GM12801 (cell line): Measurements from ENCODE around the gene MC2R.

ENCODE experiments used
- TF ChIP-seq, protein P1 (sequence below): IDR thresholded peaks from one replicate; pipeline ENCODE4 v1.5.1; 2011; ENCODE audit warnings: control low read depth; ENCODE audit not compliant: insufficient read length; ENCODE audit errors: extremely low read depth

MC2R gene

DNA sequence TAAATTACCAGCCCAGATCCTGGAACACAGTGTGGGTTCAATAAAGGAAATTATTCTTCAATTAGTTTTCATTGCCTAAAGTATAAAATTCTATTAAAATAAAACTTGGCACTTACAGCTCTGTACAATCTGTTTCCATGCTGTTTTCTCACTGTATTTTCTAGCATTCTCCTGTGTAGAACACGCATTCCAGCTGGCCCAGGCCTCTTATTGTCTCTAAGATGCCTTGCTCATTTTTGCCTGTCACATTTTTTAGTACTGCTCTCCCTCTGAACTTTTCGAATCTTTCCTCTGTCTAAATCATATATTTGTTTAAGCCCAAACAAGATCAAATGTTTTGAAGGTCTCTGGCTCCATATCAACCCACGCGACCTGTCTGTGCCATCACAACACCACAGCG, 20.8 kb downstream of the MC2R start:
- TF ChIP-seq, protein P1, sequence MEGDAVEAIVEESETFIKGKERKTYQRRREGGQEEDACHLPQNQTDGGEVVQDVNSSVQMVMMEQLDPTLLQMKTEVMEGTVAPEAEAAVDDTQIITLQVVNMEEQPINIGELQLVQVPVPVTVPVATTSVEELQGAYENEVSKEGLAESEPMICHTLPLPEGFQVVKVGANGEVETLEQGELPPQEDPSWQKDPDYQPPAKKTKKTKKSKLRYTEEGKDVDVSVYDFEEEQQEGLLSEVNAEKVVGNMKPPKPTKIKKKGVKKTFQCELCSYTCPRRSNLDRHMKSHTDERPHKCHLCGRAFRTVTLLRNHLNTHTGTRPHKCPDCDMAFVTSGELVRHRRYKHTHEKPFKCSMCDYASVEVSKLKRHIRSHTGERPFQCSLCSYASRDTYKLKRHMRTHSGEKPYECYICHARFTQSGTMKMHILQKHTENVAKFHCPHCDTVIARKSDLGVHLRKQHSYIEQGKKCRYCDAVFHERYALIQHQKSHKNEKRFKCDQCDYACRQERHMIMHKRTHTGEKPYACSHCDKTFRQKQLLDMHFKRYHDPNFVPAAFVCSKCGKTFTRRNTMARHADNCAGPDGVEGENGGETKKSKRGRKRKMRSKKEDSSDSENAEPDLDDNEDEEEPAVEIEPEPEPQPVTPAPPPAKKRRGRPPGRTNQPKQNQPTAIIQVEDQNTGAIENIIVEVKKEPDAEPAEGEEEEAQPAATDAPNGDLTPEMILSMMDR = no peak

DNA sequence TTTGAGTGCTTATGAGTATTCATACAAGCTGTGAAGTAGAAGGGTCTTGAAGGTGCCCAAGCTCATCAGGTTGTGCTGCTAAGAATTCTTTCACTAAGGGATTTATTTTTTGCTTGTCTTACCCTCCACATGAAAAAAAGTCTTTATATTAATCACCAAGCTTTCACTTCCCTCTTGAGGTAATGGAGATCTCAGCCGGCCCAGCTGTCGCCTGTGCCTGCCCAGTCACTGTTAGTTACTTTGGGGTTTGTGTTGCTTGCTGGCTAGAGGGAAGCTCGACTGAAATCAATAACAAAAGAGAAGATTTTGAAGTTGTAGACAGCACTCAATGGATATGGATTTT, 21.9 kb downstream of the MC2R start:
- TF ChIP-seq, protein P1 = no peak

DNA sequence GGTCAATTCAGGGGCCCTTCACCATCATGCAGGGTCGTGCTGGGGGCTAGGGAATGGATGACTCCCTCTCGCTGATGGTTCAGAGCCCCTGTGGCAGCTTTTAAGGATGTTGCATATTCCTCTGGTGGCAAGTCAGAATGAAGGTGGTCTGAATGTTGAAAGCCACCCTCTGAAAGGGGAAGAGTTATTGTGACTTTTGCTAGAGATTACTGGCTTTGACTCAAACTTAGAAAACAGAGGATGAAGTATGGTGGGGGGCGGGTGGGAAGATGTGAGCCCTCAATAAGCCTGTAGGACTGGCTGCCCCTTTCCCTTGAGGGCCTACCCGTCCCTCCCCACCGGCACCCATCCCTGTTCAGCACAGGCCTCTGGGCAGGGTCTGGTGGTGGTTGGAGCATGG, 23.2 kb downstream of the MC2R start:
- TF ChIP-seq, protein P1 = no peak

DNA sequence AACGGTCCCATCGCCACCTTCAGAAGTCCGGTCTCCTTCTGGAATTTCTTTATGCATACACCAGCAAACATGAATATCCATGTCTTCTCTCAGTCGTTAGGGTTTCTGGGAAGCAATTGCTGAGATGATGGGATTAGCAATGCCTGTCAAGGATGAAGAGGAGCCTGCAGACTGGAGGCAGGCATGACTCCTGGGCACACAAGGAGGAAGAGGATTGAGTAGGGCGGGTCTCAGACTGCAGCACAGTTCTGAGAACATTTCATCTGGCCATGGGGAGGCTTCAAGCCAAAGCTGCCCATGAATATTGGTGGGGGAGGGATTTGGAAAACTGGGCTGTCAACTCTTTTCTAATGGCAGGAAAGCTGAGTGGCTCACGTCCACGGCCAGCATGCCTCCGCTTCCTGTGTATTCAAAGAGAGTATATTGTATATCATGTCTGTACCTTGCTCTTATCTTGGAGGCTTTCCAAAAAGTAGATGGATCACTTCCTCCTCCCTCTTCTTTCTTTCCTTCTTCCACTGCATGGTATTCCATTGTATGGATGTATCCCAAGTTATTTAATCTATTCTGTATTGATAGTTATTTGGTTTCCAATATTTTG, 24.5 kb downstream of the MC2R start:
- TF ChIP-seq, protein P1 = no peak

DNA sequence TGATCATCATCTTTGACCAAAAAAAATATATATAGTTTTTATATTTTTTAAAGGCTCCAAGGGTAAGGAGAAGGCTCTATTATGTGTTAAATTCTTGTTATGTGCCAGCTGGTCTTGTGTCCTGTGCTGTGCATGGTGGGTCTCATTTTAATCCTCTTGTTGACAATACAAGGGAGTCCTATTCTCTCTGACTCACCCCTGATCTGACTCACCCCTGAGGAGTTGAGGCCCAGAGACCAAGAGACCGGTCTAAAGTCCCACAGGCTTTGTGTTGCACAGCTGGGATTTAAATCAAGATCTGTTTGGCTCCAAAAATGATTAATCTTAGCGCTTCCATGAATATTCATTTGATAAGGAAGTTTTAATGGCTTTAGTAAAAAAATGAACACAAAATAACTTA, 25.7 kb downstream of the MC2R start:
- TF ChIP-seq, protein P1 = no peak

DNA sequence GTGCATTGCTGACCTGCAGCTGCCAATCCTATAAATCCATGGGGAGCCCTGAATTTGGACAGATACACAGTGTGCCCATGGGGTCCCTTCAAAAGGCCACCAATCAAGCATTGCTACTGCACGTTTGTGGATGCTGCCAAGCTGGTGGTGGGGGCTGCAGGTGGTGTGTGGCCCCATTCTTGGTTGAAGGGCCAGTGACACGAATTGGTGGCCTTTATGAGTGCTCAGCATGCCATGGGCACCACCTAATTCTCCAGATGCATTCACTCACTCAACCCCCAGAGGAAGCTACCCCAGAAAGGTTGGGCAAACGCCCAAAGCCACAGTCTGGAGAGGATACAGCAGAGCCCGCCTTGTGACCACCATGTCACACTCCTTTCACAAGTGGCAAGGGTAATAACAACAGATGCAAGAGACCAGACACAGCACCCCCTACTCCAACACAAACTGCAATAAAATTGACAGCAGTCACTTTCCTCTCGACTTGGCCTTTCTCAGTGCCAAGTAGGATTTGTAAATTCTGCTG, 27.1 kb downstream of the MC2R start:
- TF ChIP-seq, protein P1 = no peak

DNA sequence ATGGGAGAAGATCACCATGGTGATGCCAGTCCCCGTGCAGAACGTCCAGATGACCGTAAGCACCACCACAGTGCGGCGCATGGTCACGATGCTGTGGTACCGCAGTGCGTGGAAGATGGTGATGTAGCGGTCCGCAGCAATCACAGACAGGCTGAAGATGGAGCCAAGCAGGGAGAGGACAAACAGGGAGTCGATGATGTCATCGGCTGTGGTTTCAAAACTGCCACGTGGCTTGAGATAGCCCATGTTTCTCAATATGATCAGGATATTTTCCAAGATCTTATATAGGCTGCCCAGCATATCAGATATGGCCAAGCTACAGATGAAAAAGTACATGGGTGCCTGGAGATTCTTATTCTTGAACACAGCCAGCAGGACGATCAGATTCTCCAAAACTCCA, 30.3 kb downstream of the MC2R start:
- TF ChIP-seq, protein P1 = no peak
